Endothelial cell of umbilical vein (primary cell): ENCODE results near the gene EPS8. TPM values are rescaled to one million over a fixed set of nuclear protein-coding genes. Genes with fewer than 3 reads are reported as not detected.

Experiments
- BruUV-seq: library from RNA; stranded (reverse); fragments of 400-500 nt; replicated peaks from 2 replicates; lab custom pipeline; 2021; lab: Mats Ljungman, UMichigan
- CTCF ChIA-PET: fragments of 300-600, 350-600 bp; sonication (Branson Sonifier 250); formaldehyde crosslinking; loops from one replicate; lab custom pipeline; 2021; ENCODE audit warnings: antibody characterized with exemption, inconsistent platforms; lab: Charles Lee
- POLR2A ChIA-PET: fragments of 300-600, 350-600 bp; sonication (Branson Sonifier 250); formaldehyde crosslinking; loops from one replicate; lab custom pipeline; 2021; ENCODE audit warnings: antibody characterized with exemption, inconsistent platforms; lab: Charles Lee
- DNase-seq: peaks from one replicate; pipeline ENCODE4 v3.0.0-alpha.2; 2011; ENCODE audit warnings: low read depth, low spot score
- FAIRE-seq: peaks from 2 replicates; lab custom pipeline; 2011; peaks lifted over from hg19 to GRCh38; lab: Jason Lieb, UNC
- H2AFZ ChIP-seq: 2 replicates; pipeline ENCODE4 v1.6.0; 2012; ENCODE audit warnings: low read depth, low read length, control low read depth, inconsistent platforms
- H3K27ac ChIP-seq: 2 replicates; pipeline ENCODE4 v1.5.1; 2011; ENCODE audit warnings: low read depth, mild to moderate bottlenecking, control low read depth, low read length, moderate library complexity; ENCODE audit not compliant: insufficient read depth
- H3K27me3 ChIP-seq, 2 experiments: 2 replicates each; pipeline versions ENCODE4 v1.6.0 to v1.6.1; 2011; ENCODE audit warnings: low read length in 2 of 2, mixed read lengths in 1 of 2; ENCODE audit not compliant: control insufficient read depth in 2 of 2, insufficient read depth in 2 of 2
- H3K36me3 ChIP-seq, 2 experiments: 2 replicates in 1 of 2; 3 replicates in 1 of 2; pipeline ENCODE4 v1.5.1; 2011; ENCODE audit warnings: low read length in 2 of 2, mild to moderate bottlenecking in 1 of 2, moderate library complexity in 1 of 2; ENCODE audit not compliant: control insufficient read depth in 2 of 2, insufficient read depth in 2 of 2; ENCODE audit errors: extremely low read depth in 1 of 2
- H3K4me1 ChIP-seq: 3 replicates; pipeline ENCODE4 v1.5.1; 2011; ENCODE audit warnings: mild to moderate bottlenecking, low read length; ENCODE audit not compliant: control insufficient read depth, insufficient read depth; ENCODE audit errors: extremely low read depth
- H3K4me2 ChIP-seq: 2 replicates; pipeline ENCODE4 v1.6.1; 2011; ENCODE audit warnings: low read length, control low read depth, mixed read lengths; ENCODE audit not compliant: insufficient read depth
- H3K4me3 ChIP-seq, 3 experiments: fragments of 200-600 bp in 1 of 3; sonication (generic), shearing (Covaris generic) in 1 of 3; replicated peaks in 1 of 3; 2 replicates each; pipeline ENCODE4 v1.5.1; 2011 to 2016; ENCODE audit warnings: control low read depth in 3 of 3, low read length in 3 of 3, mild to moderate bottlenecking in 2 of 3, inconsistent platforms in 1 of 3, low read depth in 1 of 3, moderate library complexity in 1 of 3; ENCODE audit not compliant: insufficient read depth in 1 of 3
- H3K79me2 ChIP-seq: 2 replicates; pipeline ENCODE4 v1.6.0; 2012; ENCODE audit warnings: low read length, inconsistent platforms; ENCODE audit not compliant: control insufficient read depth, insufficient read depth
- H3K9ac ChIP-seq: replicated peaks from 2 replicates; pipeline ENCODE3; 2011; ENCODE audit warnings: low read length, control low read depth; ENCODE audit not compliant: insufficient read depth; ENCODE audit errors: extremely low read depth
- H3K9me1 ChIP-seq: replicated peaks from 3 replicates; pipeline ENCODE4 v1.6.0; 2011; ENCODE audit warnings: mild to moderate bottlenecking, low read length; ENCODE audit not compliant: control insufficient read depth, insufficient read depth; ENCODE audit errors: extremely low read depth
- H3K9me3 ChIP-seq: replicated peaks from 2 replicates; pipeline ENCODE4 v1.5.1; 2012; ENCODE audit warnings: low read length, inconsistent platforms; ENCODE audit not compliant: control insufficient read depth, insufficient read depth
- H4K20me1 ChIP-seq: replicated peaks from 2 replicates; pipeline ENCODE3; 2011; ENCODE audit warnings: mild to moderate bottlenecking, low read length; ENCODE audit not compliant: control insufficient read depth, insufficient read depth; ENCODE audit errors: extremely low read depth
- CTCF ChIP-seq, 2 donors: IDR thresholded peaks; 1 replicate in 1 of 2; 2 replicates in 1 of 2; pipeline ENCODE4 v1.5.1; 2011; ENCODE audit warnings: low read length in 2 of 2, mild to moderate bottlenecking in 2 of 2, moderate library complexity in 2 of 2, control low read depth in 1 of 2, inconsistent platforms in 1 of 2, low read depth in 1 of 2; ENCODE audit not compliant: insufficient read depth in 1 of 2; ENCODE audit errors: extremely low read depth in 1 of 2
- EZH2 ChIP-seq: IDR thresholded peaks from 2 replicates; pipeline ENCODE4 v1.6.1; 2012; ENCODE audit warnings: borderline replicate concordance, low read depth, mild to moderate bottlenecking, moderate library complexity, low read length, inconsistent platforms; ENCODE audit not compliant: severe bottlenecking
- FOS ChIP-seq: IDR thresholded peaks from 2 replicates; pipeline ENCODE4 v1.6.1; 2011; ENCODE audit warnings: mild to moderate bottlenecking, low read length, moderate library complexity, borderline replicate concordance; ENCODE audit not compliant: insufficient read depth
- GATA2 ChIP-seq: IDR thresholded peaks from 2 replicates; pipeline ENCODE4 v1.7.0; 2011; ENCODE audit warnings: low read depth, mild to moderate bottlenecking, moderate library complexity, mixed read lengths, low read length; ENCODE audit not compliant: insufficient read length, insufficient read depth
- JUN ChIP-seq: IDR thresholded peaks from 2 replicates; pipeline ENCODE4 v1.6.1; 2011; ENCODE audit warnings: borderline replicate concordance, low read depth; ENCODE audit not compliant: insufficient read length, insufficient read depth
- MAX ChIP-seq: IDR thresholded peaks from 2 replicates; pipeline ENCODE4 v1.6.1; 2011; ENCODE audit not compliant: insufficient read depth, insufficient read length
- MYC ChIP-seq: IDR thresholded peaks from one replicate; pipeline ENCODE4 v1.6.1; 2011; ENCODE audit warnings: mild to moderate bottlenecking, low read depth, low read length
- POLR2A ChIP-seq: IDR thresholded peaks from 2 replicates; pipeline ENCODE4 v1.6.1; 2012; ENCODE audit warnings: low read depth, mild to moderate bottlenecking, control low read depth, low read length
- POLR2AphosphoS5 ChIP-seq: IDR thresholded peaks from 2 replicates; pipeline ENCODE4 v1.6.1; 2012; ENCODE audit warnings: low read depth, mild to moderate bottlenecking, control low read depth, low read length, moderate library complexity; ENCODE audit not compliant: insufficient read depth
- dilution Hi-C: fragments of 300-500 bp; cut with MboI; formaldehyde crosslinking; loops from one replicate; pipeline ENCODE4 v1.15.0; 2019; ENCODE audit warnings: low sequenced_read_pairs; ENCODE audit not compliant: extremely low pct_ligation_motif_present
- intact Hi-C: fragments of 100-400 bp; cut with micrococcal nuclease; formaldehyde crosslinking; loops from one replicate; pipeline ENCODE4 v1.10.0; 2022
- polyA plus RNA-seq, 4 experiments: library from polyadenylated mRNA; depleted of rRNA in 3 of 4; stranded (reverse) in 3 of 4; unstranded in 1 of 4; fragments of >200 nt; gene quantifications; 2 replicates each; pipeline versions ENCODE4 v1.2.1 to v1.2.3, GENCODE V29; 2011 to 2012; ENCODE audit warnings: missing spikeins in 1 of 4
- total RNA-seq: library from RNA; stranded (reverse); gene quantifications from 2 replicates; pipeline ENCODE4 v1.2.3, GENCODE V29; 2021

EPS8 gene
- total and polyA plus RNA-seq, 2 donors (not counting 3 experiments of a cell fraction or from before 2014, with no cell fraction given), result 8.4 to 11.9 TPM

- Histone ChIP-seq H3K36me3 (no peaks in the 10 kb centered on the region), H3K27me3 (no peaks in the 10 kb centered on the region), H3K79me2 (no peaks in the 10 kb centered on the region), H3K4me2 (no peak overlapping the region), H3K9me1 (no peaks in the 10 kb centered on the region), H3K9ac (no peak overlapping the region), H4K20me1 (no peaks in the 10 kb centered on the region), H3K27ac (no peak overlapping the region), H2AFZ (no peak overlapping the region), H3K9me3 (no peaks in the 10 kb centered on the region), H3K4me1 (no peaks in the 10 kb centered on the region), H3K4me3 (no peak overlapping the region)
- POLR2A ChIA-PET, result no interaction called here
- no peak for DNase-seq
- FAIRE-seq, result peak; percentile 44
- intact Hi-C loops, result no loop called here
- dilution Hi-C loops, result no loop called here
- no TSS peak for BruUV-seq
- TF ChIP-seq MAX, result no peak
- TF ChIP-seq FOS, result no peak
- no peak for TF ChIP-seq JUN
- TF ChIP-seq EZH2, result no peak
- TF ChIP-seq GATA2, result no peak
- TF ChIP-seq MYC, result no peak
- no peak for TF ChIP-seq POLR2AphosphoS5
- TF ChIP-seq CTCF (IDR thresholded peaks at IDR 0.05; ENCODE audit: extremely low read depth in 1 of 2, insufficient read depth in 1 of 2, low read depth in 1 of 2, low read length in 2 of 2), result no peak
- TF ChIP-seq POLR2A, result no peak
- CTCF ChIA-PET, result interaction anchor here (0.9 kb wide), 1 partner anchor 12 kb away, joined by 3 read pairs; no protein-coding TSS in a partner anchor
Measured at GRCh38 chr12:15815730-15816129, 26.5 kb upstream of the EPS8 start.
